HepG2 (cell line): ENCODE data around the gene SLC22A23. TPM values are rescaled to one million over a fixed set of nuclear protein-coding genes. Genes with fewer than 3 reads are reported as not detected.

Experiments used
- CC2D1A ChIP-seq: sonication (generic); formaldehyde crosslinking; IDR thresholded peaks from 2 replicates; pipeline ENCODE4 v1.8.1; 2023; ENCODE audit warnings: mild to moderate bottlenecking, missing genetic modification reagents
- DNMT3B ChIP-seq: conservative IDR thresholded peaks from 2 replicates; pipeline ENCODE4 v1.6.1; 2016; ENCODE audit warnings: missing biosample characterization, control low read depth
- DPF2 ChIP-seq: sonication (generic); formaldehyde crosslinking; IDR thresholded peaks from 2 replicates; pipeline ENCODE4 v1.4.0; 2020; ENCODE audit warnings: mild to moderate bottlenecking, low read depth, missing genetic modification reagents, borderline replicate concordance
- EZH2 ChIP-seq: conservative IDR thresholded peaks from 2 replicates; pipeline ENCODE4 v1.6.1; 2012; ENCODE audit warnings: mild to moderate bottlenecking, low read depth, low read length, moderate library complexity
- FOXC1 ChIP-seq: sonication (generic); formaldehyde crosslinking; IDR thresholded peaks from 2 replicates; pipeline ENCODE4 v1.8.0; 2022; ENCODE audit warnings: mild to moderate bottlenecking, missing genetic modification reagents, borderline replicate concordance
- KDM2A ChIP-seq: sonication (generic); formaldehyde crosslinking; IDR thresholded peaks from 2 replicates; pipeline ENCODE4 v1.4.0; 2020; ENCODE audit warnings: low read depth, missing genetic modification reagents, borderline replicate concordance
- MBNL3 ChIP-seq: fragments of 250-450 bp; sonication (Bioruptor Pico); conservative IDR thresholded peaks from 2 replicates; pipeline ENCODE4 v1.8.0; 2022; ENCODE audit warnings: mild to moderate bottlenecking, inconsistent platforms
- NAIF1 ChIP-seq: sonication (generic); formaldehyde crosslinking; IDR thresholded peaks from 2 replicates; pipeline ENCODE4 v1.5.0; 2020; ENCODE audit warnings: mild to moderate bottlenecking, missing genetic modification reagents, borderline replicate concordance
- NFE2L1 ChIP-seq: sonication (generic); formaldehyde crosslinking; IDR thresholded peaks from 2 replicates; pipeline ENCODE4 v1.4.0; 2020; ENCODE audit warnings: missing genetic modification reagents, mild to moderate bottlenecking, borderline replicate concordance
- PHF5A ChIP-seq: IDR thresholded peaks from one replicate; pipeline ENCODE4 v1.6.1; 2018; ENCODE audit warnings: low read depth, missing genetic modification reagents; ENCODE audit not compliant: unreplicated experiment
- PITX1 ChIP-seq: sonication (generic); formaldehyde crosslinking; IDR thresholded peaks from 2 replicates; pipeline ENCODE4 v1.5.1; 2020; ENCODE audit warnings: mild to moderate bottlenecking, missing genetic modification reagents
- RORA ChIP-seq: sonication (generic); formaldehyde crosslinking; IDR thresholded peaks from 2 replicates; pipeline ENCODE4 v1.5.0; 2020; ENCODE audit warnings: mild to moderate bottlenecking, missing genetic modification reagents, moderate library complexity
- SP140L ChIP-seq: sonication (generic); formaldehyde crosslinking; IDR thresholded peaks from 2 replicates; pipeline ENCODE4 v1.4.0; 2020; ENCODE audit warnings: missing genetic modification reagents, borderline replicate concordance
- ZFP41 ChIP-seq: sonication (generic); formaldehyde crosslinking; IDR thresholded peaks from 2 replicates; pipeline ENCODE4 v1.4.0; 2020; ENCODE audit warnings: mild to moderate bottlenecking, missing genetic modification reagents, borderline replicate concordance
- ZMAT3 ChIP-seq: sonication (generic); formaldehyde crosslinking; conservative IDR thresholded peaks from 2 replicates; pipeline ENCODE4 v1.7.0; 2021; ENCODE audit warnings: missing genetic modification reagents
- ZNF264 ChIP-seq: sonication (generic); formaldehyde crosslinking; IDR thresholded peaks from 2 replicates; pipeline ENCODE4 v1.4.0; 2020; ENCODE audit warnings: missing genetic modification reagents
- ZNF430 ChIP-seq: sonication (generic); formaldehyde crosslinking; IDR thresholded peaks from 2 replicates; pipeline ENCODE4 v1.9.0; 2021; ENCODE audit warnings: mild to moderate bottlenecking, missing genetic modification reagents
- ZNF841 ChIP-seq: sonication (generic); formaldehyde crosslinking; IDR thresholded peaks from 2 replicates; pipeline ENCODE4 v1.8.1; 2023; ENCODE audit warnings: missing genetic modification reagents, borderline replicate concordance
- polyA plus RNA-seq, 8 experiments: library from polyadenylated mRNA; depleted of rRNA in 3 of 8; stranded (reverse) in 7 of 8; unstranded in 1 of 8; fragments of >200 nt; fragmentation: Illumina TruSeq in 4 of 8; extraction: Trizol in 4 of 8; gene quantifications; 2 replicates each; pipeline versions ENCODE4 v1.2.1 to v1.2.3, GENCODE V29; 2011 to 2016; ENCODE audit warnings: low read depth in 4 of 8, missing spikeins in 1 of 8, mixed read lengths in 1 of 8; ENCODE audit not compliant: insufficient read depth in 1 of 8
- total RNA-seq, 5 experiments: library from RNA; depleted of rRNA; stranded (reverse); fragments of >200 nt; fragmentation: Illumina TruSeq; extraction: Trizol; gene quantifications; 2 replicates each; pipeline ENCODE4 v1.2.3, GENCODE V29; 2016; ENCODE audit warnings: low read depth in 1 of 5
- TF ChIP-seq, protein P1 (sequence below): sonication (generic); formaldehyde crosslinking; conservative IDR thresholded peaks from 2 replicates; pipeline ENCODE4 v1.8.0; 2022; ENCODE audit warnings: missing genetic modification reagents
- TF ChIP-seq, protein P2 (sequence below): sonication (generic); formaldehyde crosslinking; IDR thresholded peaks from 2 replicates; pipeline ENCODE4 v1.5.0; 2020; ENCODE audit warnings: missing genetic modification reagents
- TF ChIP-seq, protein P3 (sequence below): sonication (generic); formaldehyde crosslinking; IDR thresholded peaks from 2 replicates; pipeline ENCODE4 v1.4.0; 2020; ENCODE audit warnings: missing genetic modification reagents, borderline replicate concordance
- TF ChIP-seq, protein P4 (sequence below): sonication (generic); formaldehyde crosslinking; IDR thresholded peaks from 2 replicates; pipeline ENCODE4 v1.5.1; 2020; ENCODE audit warnings: mild to moderate bottlenecking, missing genetic modification reagents, borderline replicate concordance

The SLC22A23 gene
- total and polyA plus RNA-seq, 2 of the 13 experiments (the other 11 are each of a cell fraction or from before 2014, with no cell fraction given): 11.8 to 17.5 TPM

DNA sequence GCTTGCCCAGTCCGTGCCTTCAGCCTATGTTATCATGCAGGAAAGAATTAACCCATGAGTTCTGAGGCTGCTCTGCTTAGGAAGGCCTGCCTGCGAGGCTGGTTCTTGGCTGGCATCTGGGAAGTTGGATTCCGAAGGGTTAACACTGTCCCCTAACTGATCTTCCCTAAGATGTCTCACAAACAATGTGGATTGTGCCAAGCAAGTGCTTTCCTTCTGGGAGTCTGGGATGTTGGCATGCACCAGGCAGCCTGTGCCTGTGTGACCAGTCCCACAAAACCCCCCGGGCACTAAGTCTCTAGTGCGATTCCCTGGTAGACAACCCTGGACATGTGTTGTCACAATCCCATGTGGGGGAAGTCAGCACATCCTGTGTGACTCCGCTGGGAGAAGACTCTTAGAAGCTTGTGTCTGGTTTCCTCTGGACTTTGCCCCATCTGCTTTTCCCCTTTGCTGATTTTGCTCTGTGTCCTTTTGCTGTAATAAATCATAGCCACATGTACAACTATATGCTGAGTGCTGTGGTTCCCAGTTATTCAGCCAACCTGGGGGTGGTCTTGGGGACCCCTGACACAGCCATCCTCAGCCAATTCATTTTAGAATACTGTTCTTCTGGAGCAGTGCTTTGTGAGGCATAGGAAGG, 83.8 kb downstream of the SLC22A23 start (continued):
- peak; percentile 23; the same call in 1 of the 2 replicates for TF ChIP-seq KDM2A (CRISPR knock-in tag)
- peak; percentile 75 for TF ChIP-seq PHF5A (CRISPR knock-in tag)
- TF ChIP-seq, protein P1, sequence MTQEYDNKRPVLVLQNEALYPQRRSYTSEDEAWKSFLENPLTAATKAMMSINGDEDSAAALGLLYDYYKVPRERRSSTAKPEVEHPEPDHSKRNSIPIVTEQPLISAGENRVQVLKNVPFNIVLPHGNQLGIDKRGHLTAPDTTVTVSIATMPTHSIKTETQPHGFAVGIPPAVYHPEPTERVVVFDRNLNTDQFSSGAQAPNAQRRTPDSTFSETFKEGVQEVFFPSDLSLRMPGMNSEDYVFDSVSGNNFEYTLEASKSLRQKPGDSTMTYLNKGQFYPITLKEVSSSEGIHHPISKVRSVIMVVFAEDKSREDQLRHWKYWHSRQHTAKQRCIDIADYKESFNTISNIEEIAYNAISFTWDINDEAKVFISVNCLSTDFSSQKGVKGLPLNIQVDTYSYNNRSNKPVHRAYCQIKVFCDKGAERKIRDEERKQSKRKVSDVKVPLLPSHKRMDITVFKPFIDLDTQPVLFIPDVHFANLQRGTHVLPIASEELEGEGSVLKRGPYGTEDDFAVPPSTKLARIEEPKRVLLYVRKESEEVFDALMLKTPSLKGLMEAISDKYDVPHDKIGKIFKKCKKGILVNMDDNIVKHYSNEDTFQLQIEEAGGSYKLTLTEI (CRISPR knock-in tag): no peak
- TF ChIP-seq ZNF264 (CRISPR knock-in tag): peak; percentile 26; the same call in 1 of the 2 replicates
- no peak for TF ChIP-seq CC2D1A (CRISPR knock-in tag)
- TF ChIP-seq NFE2L1 (CRISPR knock-in tag): no peak
- TF ChIP-seq ZMAT3 (CRISPR knock-in tag): no peak
- no peak for TF ChIP-seq MBNL3 (CRISPR knock-in tag)
- TF ChIP-seq RORA (CRISPR knock-in tag): no peak
- no peak for TF ChIP-seq FOXC1 (CRISPR knock-in tag)
- TF ChIP-seq ZNF841 (CRISPR knock-in tag): no peak
- peak; percentile 53; the same call in 1 of the 2 replicates for TF ChIP-seq PITX1 (CRISPR knock-in tag)
- 0 out of 2 replicates have a peak, but pooled peaks have one; percentile 20 for TF ChIP-seq ZFP41 (CRISPR knock-in tag)
- TF ChIP-seq, protein P2, sequence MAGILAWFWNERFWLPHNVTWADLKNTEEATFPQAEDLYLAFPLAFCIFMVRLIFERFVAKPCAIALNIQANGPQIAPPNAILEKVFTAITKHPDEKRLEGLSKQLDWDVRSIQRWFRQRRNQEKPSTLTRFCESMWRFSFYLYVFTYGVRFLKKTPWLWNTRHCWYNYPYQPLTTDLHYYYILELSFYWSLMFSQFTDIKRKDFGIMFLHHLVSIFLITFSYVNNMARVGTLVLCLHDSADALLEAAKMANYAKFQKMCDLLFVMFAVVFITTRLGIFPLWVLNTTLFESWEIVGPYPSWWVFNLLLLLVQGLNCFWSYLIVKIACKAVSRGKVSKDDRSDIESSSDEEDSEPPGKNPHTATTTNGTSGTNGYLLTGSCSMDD: no peak
- no peak for TF ChIP-seq NAIF1 (CRISPR knock-in tag)
- peak; percentile 62; the same call in 1 of the 2 replicates for TF ChIP-seq DNMT3B
- TF ChIP-seq, protein P3, sequence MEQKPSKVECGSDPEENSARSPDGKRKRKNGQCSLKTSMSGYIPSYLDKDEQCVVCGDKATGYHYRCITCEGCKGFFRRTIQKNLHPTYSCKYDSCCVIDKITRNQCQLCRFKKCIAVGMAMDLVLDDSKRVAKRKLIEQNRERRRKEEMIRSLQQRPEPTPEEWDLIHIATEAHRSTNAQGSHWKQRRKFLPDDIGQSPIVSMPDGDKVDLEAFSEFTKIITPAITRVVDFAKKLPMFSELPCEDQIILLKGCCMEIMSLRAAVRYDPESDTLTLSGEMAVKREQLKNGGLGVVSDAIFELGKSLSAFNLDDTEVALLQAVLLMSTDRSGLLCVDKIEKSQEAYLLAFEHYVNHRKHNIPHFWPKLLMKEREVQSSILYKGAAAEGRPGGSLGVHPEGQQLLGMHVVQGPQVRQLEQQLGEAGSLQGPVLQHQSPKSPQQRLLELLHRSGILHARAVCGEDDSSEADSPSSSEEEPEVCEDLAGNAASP (CRISPR knock-in tag): peak; percentile 51; the same call in 1 of the 2 replicates
- TF ChIP-seq, protein P4, sequence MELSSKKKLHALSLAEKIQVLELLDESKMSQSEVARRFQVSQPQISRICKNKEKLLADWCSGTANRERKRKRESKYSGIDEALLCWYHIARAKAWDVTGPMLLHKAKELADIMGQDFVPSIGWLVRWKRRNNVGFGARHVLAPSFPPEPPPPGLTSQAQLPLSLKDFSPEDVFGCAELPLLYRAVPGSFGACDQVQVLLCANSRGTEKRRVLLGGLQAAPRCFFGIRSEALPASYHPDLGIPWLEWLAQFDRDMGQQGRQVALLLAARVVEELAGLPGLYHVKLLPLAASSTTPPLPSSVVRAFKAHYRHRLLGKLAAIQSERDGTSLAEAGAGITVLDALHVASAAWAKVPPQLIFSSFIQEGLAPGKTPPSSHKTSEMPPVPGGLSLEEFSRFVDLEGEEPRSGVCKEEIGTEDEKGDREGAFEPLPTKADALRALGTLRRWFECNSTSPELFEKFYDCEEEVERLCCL (CRISPR knock-in tag): no peak
- peak; percentile 83; the same call in 1 of the 2 replicates for TF ChIP-seq ZNF430
- TF ChIP-seq DPF2 (CRISPR knock-in tag): peak; percentile 62; the same call in 1 of the 2 replicates
- TF ChIP-seq EZH2: no peak
- TF ChIP-seq SP140L (CRISPR knock-in tag): 0 out of 2 replicates have a peak, but pooled peaks have one; percentile 57
